Neural cell (in vitro differentiated cells): ENCODE data around the gene KRTCAP2.

Experiments used
- EZH2 ChIP-seq: fragments of 200-600, 300-800 bp; shearing (Covaris generic), sonication (generic); IDR thresholded peaks from 2 replicates; pipeline ENCODE4 v1.6.1; 2014; ENCODE audit warnings: antibody characterized with exemption, low read length, borderline replicate concordance, mild to moderate bottlenecking; ENCODE audit not compliant: insufficient read depth, poor library complexity, severe bottlenecking
- MXI1 ChIP-seq: fragments of 450-650 bp; conservative IDR thresholded peaks from 2 replicates; pipeline ENCODE4 v1.6.1; 2014; ENCODE audit warnings: antibody characterized with exemption, mild to moderate bottlenecking; ENCODE audit not compliant: poor library complexity, severe bottlenecking
- POLR2AphosphoS5 ChIP-seq: IDR thresholded peaks from 2 replicates; pipeline ENCODE4 v1.6.1; 2012
- TAF1 ChIP-seq: IDR thresholded peaks from 2 replicates; pipeline ENCODE4 v1.6.1; 2012; ENCODE audit warnings: low read depth
- TF ChIP-seq, protein P1 (sequence below): fragments of 450-650 bp; IDR thresholded peaks from 2 replicates; pipeline ENCODE4 v1.5.1; 2014; ENCODE audit warnings: antibody characterized with exemption, mild to moderate bottlenecking, moderate library complexity; ENCODE audit not compliant: poor library complexity, severe bottlenecking
- TF ChIP-seq, protein P2 (sequence below): IDR thresholded peaks from 2 replicates; pipeline ENCODE4 v1.6.1; 2012; ENCODE audit warnings: borderline replicate concordance

DNA sequence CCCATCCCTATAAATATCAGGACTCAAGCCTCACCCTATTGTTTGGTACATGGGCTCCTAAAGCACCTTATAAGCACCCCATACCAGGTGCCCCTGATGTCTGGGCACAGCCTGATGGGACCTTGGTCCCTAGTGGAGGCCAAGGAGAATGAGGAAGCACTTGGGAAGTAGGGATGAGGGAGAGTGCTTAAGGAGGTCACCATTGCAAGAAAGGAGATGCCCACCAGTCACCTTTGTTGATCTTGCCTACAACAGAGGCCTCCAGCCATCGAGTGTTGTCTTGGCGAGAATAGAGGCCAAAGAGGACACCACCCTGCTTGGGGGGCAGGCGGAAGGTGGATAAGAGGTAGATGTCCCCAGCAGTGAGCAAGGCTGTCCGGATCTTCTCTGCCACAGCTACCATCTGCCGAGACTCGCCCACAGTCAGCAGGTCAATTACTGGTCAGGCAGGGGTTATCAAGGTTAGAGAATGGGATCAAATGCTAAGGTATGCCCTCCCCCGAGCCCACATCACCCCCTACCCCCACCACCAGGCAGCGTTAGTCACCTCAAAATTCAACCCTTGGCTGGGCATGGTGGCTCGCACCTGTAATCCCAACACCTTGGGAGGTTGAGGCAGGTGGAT lies 33.0 kb upstream of the KRTCAP2 start:
- TF ChIP-seq, protein P1, sequence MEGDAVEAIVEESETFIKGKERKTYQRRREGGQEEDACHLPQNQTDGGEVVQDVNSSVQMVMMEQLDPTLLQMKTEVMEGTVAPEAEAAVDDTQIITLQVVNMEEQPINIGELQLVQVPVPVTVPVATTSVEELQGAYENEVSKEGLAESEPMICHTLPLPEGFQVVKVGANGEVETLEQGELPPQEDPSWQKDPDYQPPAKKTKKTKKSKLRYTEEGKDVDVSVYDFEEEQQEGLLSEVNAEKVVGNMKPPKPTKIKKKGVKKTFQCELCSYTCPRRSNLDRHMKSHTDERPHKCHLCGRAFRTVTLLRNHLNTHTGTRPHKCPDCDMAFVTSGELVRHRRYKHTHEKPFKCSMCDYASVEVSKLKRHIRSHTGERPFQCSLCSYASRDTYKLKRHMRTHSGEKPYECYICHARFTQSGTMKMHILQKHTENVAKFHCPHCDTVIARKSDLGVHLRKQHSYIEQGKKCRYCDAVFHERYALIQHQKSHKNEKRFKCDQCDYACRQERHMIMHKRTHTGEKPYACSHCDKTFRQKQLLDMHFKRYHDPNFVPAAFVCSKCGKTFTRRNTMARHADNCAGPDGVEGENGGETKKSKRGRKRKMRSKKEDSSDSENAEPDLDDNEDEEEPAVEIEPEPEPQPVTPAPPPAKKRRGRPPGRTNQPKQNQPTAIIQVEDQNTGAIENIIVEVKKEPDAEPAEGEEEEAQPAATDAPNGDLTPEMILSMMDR = no peak
- TF ChIP-seq, protein P2, sequence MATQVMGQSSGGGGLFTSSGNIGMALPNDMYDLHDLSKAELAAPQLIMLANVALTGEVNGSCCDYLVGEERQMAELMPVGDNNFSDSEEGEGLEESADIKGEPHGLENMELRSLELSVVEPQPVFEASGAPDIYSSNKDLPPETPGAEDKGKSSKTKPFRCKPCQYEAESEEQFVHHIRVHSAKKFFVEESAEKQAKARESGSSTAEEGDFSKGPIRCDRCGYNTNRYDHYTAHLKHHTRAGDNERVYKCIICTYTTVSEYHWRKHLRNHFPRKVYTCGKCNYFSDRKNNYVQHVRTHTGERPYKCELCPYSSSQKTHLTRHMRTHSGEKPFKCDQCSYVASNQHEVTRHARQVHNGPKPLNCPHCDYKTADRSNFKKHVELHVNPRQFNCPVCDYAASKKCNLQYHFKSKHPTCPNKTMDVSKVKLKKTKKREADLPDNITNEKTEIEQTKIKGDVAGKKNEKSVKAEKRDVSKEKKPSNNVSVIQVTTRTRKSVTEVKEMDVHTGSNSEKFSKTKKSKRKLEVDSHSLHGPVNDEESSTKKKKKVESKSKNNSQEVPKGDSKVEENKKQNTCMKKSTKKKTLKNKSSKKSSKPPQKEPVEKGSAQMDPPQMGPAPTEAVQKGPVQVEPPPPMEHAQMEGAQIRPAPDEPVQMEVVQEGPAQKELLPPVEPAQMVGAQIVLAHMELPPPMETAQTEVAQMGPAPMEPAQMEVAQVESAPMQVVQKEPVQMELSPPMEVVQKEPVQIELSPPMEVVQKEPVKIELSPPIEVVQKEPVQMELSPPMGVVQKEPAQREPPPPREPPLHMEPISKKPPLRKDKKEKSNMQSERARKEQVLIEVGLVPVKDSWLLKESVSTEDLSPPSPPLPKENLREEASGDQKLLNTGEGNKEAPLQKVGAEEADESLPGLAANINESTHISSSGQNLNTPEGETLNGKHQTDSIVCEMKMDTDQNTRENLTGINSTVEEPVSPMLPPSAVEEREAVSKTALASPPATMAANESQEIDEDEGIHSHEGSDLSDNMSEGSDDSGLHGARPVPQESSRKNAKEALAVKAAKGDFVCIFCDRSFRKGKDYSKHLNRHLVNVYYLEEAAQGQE = no peak
- TF ChIP-seq EZH2 (no peak), MXI1 (no peak), POLR2AphosphoS5 (no peak), TAF1 (no peak)
